Gastrocnemius medialis (tissue), 4 donors: ENCODE results near the gene GNB1L.

Source experiments
- CTCF ChIP-seq, 5 experiments: fragments of 450-650 bp in 3 of 5; fragments of 200-600 bp in 2 of 5; sonication (generic) in 2 of 5; IDR thresholded peaks in 4 of 5; conservative IDR thresholded peaks in 1 of 5; 1 replicate in 4 of 5; 2 replicates in 1 of 5; pipeline ENCODE4 v1.5.1; 2016 to 2019; ENCODE audit warnings: antibody characterized with exemption in 5 of 5, mild to moderate bottlenecking in 3 of 5, moderate library complexity in 3 of 5
- POLR2A ChIP-seq, 2 donors: fragments of 450-650 bp; IDR thresholded peaks; one replicate each; pipeline ENCODE4 v1.6.1; 2017; ENCODE audit warnings: antibody characterized with exemption in 2 of 2, mild to moderate bottlenecking in 2 of 2, moderate library complexity in 2 of 2

GRCh38 chr22:19845054-19845722, 9.5 kb downstream of the GNB1L start:
- TF ChIP-seq POLR2A (IDR thresholded peaks at IDR 0.05) (no peak), CTCF (IDR thresholded peaks at IDR 0.05 in 4 of 5, conservative IDR thresholded peaks at IDR 0.05 in 1 of 5) (no peak)
